Erythroblast (primary cell): ENCODE results near the gene KMT2C.
"Not testable (repeated sequence)": the region's sequence is repeated elsewhere in the genome, so short reads cannot be mapped to it uniquely, and the experiment has no call there.

Source experiments
- DNase-seq, 2 experiments: peaks; one replicate each; lab custom pipeline; 2025; lab: John Stamatoyannopoulos, UW
- GATA1 ChIP-seq: IDR thresholded peaks from 2 replicates; pipeline ENCODE4 v1.6.1; 2011; ENCODE audit warnings: low read depth, mild to moderate bottlenecking, control low read depth, low read length, moderate library complexity
- POLR2A ChIP-seq: IDR thresholded peaks from 2 replicates; pipeline ENCODE4 v1.6.1; 2011; ENCODE audit warnings: mild to moderate bottlenecking, low read length

The KMT2C gene

GRCh38 chr7:152395112-152395511 is 40.7 kb downstream of the KMT2C start:
- TF ChIP-seq POLR2A = no peak
- no peak for TF ChIP-seq GATA1
- DNase-seq = no peak

- DNase-seq = not testable (repeated sequence)
Measured at GRCh38 chr7:152394214-152394613, 41.6 kb downstream of the KMT2C start.

GRCh38 chr7:152392254-152392653 is 43.5 kb downstream of the KMT2C start:
- no peak for DNase-seq
- TF ChIP-seq GATA1 (no peak), POLR2A (no peak)

GRCh38 chr7:152386136-152386764 is 49.6 kb downstream of the KMT2C start:
- DNase-seq = not testable (repeated sequence)

GRCh38 chr7:152384235-152385200 is 51.3 kb downstream of the KMT2C start:
- not testable (repeated sequence) for DNase-seq

GRCh38 chr7:152383341-152384234 is 52.2 kb downstream of the KMT2C start:
- TF ChIP-seq POLR2A (no peak), GATA1 (no peak)
- no peak for DNase-seq

GRCh38 chr7:152382244-152382643 is 53.6 kb downstream of the KMT2C start:
- DNase-seq = no peak

GRCh38 chr7:152380931-152381578 is 54.7 kb downstream of the KMT2C start:
- DNase-seq = not testable (repeated sequence)

More at GRCh38 chr7:152382244-152382643, 53.6 kb downstream of the KMT2C start:
- TF ChIP-seq POLR2A (no peak), GATA1 (no peak)

- not testable (repeated sequence) for DNase-seq
Measured at GRCh38 chr7:152378497-152378896, 57.3 kb downstream of the KMT2C start.

GRCh38 chr7:152376716-152377484 is 58.9 kb downstream of the KMT2C start:
- not testable (repeated sequence) for DNase-seq

GRCh38 chr7:152370297-152370696 is 65.5 kb downstream of the KMT2C start:
- no peak for DNase-seq
- no peak for TF ChIP-seq GATA1
- no peak for TF ChIP-seq POLR2A

GRCh38 chr7:152369518-152369917 is 66.3 kb downstream of the KMT2C start:
- no peak for DNase-seq
- TF ChIP-seq GATA1 (no peak), POLR2A (no peak)

GRCh38 chr7:152367170-152367569 is 68.6 kb downstream of the KMT2C start:
- no peak for DNase-seq
- no peak for TF ChIP-seq GATA1
- no peak for TF ChIP-seq POLR2A
